GM19467 (cell line): ENCODE data around the gene DESI1.
"Not testable (repeated sequence)": the region's sequence is repeated elsewhere in the genome, so short reads cannot be mapped to it uniquely, and the experiment has no call there.

ENCODE experiments used
- ATAC-seq: cut with Tn5 transposase; IDR thresholded peaks from one replicate; pipeline ENCODE4 v1.9.1; 2021; ENCODE audit warnings: mild to moderate bottlenecking, moderate library complexity; ENCODE audit not compliant: unreplicated experiment

The DESI1 gene

GRCh38 chr22:41636467-41636866 lies 15.6 kb upstream of the DESI1 start:
- ATAC-seq: no peak

- not testable (repeated sequence) for ATAC-seq
Measured at GRCh38 chr22:41634610-41635009, 13.8 kb upstream of the DESI1 start.

DNA sequence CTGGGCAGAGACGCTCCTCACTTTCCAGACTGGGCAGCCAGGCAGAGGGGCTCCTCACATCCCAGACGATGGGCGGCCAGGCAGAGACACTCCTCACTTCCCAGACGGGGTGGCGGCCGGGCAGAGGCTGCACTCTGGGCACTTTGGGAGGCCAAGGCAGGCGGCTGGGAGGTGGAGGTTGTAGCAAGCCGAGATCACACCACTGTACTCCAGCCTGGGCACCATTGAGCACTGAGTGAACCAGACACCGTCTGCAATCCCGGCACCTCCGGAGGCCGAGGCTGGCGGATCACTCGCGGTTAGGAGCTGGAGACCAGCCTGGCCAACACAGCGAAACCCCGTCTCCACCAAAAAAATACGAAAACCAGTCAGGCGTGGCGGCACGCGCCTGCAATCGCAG lies 10.8 kb upstream of the DESI1 start:
- ATAC-seq: not testable (repeated sequence)

DNA sequence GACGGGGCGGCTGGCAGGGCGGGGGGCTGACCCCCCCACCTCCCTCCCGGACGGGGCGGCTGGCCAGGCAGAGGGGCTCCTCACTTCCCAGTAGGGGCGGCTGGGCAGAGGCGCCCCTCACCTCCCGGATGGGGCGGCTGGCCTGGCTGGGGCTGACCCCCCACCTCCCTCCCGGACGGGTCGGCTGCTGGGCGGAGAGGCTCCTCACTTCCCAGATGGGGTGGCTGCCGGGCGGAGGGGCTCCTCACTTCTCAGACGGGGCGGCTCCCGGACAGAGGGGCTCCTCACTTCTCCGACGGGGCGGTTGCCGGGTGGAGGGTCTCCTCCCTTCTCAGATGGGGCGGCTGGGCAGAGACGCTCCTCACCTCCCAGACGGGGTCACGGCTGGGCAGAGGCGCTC lies 10.3 kb upstream of the DESI1 start:
- not testable (repeated sequence) for ATAC-seq

- ATAC-seq: no peak
Measured at GRCh38 chr22:41625577-41625976, 4.7 kb upstream of the DESI1 start.

GRCh38 chr22:41621911-41622179 lies 1.0 kb upstream of the DESI1 start:
- no peak for ATAC-seq

- peak; percentile 72 for ATAC-seq
Measured at GRCh38 chr22:41621099-41621910, 462 bp upstream of the DESI1 start, which contains the start of gene XRCC6. XRCC6 (plus strand) TSS chr22:41621295; CDS start chr22:41622005, 710 bp downstream.

- ATAC-seq: no peak
Measured at GRCh38 chr22:41619979-41620588, 759 bp downstream of the DESI1 start.

- ATAC-seq: no peak
Measured at GRCh38 chr22:41613456-41613855, 7.4 kb downstream of the DESI1 start.

DNA sequence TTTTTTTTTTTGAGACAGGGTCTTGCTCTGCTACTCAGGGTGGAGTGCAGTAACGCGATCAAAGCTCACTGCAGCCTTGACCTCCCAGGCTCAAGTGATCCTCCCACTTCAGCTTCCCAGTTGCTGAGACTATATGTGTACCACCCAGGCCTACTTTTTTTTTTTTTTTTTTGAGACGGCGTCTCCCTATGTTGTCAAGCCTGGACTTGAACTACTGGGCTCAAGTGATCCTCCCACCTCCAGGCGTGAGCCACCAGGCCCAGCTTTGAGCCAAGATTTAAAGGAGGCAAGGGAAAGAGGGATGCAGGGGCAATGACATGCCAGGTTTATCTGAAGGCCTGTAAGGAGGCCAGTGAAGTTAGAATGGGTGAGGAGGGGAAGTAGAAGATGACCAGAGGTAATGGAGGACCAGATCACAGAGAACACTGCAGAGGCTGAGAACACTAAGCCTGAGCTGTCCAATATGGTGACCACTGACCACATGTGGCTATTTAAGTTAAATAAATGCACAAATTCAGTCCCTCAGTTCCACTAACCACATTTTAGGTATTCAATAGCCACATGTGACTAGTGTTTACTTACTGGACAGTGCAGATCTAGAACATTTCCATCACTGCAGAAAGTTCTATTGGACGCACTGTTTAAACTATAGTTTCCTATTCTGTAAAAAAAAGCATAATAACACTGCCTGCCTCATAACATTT lies 8.1 kb downstream of the DESI1 start:
- no peak for ATAC-seq

DNA sequence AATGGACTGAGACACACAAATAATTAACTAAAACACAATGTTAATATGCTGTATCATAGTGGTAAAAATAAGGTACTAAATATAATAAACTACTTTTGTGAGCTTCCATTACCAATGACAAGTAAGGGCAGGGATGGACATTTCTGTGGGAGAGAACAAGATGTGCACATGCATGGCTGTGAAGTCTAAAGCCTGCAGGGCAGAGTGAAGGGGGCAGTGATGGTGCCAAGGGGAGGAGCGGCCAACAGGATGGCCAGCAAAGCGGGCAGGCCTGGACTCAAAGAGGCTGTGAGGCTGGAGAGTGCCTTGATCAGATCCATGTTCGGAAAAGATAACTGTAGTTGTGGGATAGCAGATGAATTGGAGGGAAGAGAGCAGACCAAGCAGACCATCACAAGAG lies 12.5 kb downstream of the DESI1 start:
- no peak for ATAC-seq

DNA sequence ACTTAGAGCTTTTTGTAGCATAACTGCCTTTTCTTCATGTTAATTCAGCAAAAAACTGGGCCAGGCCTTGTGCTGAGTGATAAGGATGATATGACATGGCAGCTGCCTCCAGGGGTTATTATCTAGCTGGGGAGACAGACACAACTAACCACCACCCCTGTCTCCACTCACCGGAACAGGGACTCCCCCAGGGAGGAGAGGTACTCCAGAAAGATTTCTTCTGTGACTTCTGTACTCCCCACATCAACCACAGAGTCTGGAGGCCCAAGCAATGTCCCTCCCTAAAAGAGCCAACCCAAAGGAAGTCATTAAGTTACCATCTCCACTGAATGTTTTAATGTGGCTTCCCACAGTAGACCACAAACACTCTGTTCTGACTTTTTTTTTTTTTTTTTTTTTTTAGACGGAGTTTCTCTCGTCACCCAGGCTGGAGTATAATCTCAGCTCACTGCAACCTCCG lies 16.9 kb downstream of the DESI1 start:
- no peak for ATAC-seq

DNA sequence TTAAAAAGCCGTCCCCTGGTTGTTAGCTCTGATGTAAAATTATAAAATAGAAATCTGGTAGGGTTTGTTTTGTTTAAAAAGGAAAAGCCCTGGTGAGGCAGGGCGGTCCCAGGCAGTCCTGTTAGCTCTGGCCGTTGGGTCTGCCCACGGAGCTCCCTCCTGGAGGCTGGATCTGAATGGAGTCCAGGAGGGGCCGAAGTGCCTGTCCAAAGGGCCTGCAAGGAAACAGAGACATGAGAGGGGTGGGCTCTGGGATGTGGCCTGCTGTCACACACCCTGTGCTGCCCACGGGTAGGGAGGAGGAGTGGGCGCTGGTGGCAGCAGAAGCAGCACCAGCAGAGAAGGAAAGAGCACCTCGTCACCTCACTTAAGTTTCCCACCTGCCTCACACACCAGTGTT lies 19.9 kb downstream of the DESI1 start:
- ATAC-seq: no peak

DNA sequence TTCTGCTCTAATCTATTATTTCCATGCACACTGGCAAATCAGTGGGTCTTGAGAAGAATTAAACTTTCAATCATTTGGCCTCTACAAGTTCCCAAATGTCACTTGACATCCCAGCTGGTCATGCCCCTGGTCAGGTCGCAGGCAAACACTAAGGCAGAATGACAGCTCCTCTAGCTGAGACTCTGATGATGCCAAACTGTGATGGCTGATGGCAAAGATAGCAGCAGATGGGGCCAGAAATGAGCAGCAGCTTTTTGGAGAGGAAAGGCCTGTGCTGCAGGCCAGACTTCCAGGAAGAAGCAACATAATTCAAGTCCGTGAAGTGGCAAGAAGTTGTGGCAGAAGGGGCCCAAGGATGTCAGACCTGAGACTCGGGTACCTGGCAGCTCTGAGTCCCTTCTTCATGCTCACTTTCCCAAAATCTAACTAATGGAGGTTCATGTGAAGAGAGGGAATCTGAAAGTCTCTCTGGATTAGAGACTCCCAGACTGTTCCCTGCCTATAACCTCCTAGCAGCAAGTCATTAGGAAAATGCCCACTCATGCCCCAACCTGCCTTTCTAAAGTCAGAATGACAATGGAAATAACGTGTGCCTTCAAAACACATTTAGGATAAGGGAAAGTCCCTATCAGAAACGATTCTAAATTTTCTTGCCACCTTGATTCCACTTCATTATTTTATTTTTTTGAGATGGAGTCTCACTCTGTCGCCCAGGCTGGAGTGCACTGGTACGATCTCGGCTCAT lies 21.8 kb downstream of the DESI1 start:
- no peak for ATAC-seq

DNA sequence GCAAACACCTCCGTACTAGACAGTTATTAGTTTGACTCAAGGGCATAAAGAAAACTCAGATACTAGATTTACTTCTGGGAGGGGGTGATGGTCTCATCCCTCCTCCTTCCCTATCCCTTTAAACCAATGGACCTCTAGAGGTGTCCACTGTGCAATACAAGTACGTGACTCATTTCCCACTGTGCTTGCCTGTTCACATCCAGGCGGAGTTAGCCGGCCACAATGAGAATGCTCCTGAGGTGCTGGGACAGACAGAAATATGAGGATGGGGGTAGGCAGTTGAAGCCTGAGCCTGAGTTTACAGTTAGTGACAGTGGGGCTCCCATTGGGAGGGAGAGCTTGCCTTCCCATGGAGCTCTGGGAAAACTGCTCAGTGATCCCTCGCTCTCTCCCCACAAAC lies 22.8 kb downstream of the DESI1 start:
- no peak for ATAC-seq

DNA sequence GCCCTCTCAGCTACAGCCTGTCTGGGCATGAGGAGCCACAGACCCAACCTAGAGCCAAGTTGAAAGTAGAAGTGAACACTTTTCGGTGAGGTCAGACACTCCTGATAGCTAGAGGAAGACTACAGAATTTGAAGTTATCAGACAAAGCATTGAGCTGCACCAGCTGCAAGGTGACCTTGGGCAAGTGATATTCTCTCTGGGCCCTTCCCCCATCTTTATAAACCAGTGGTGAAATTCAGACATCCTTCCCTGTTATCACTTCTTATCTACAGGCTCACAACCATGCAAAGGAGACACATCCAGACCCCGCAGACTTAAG lies 23.2 kb downstream of the DESI1 start:
- ATAC-seq: no peak

- ATAC-seq: no peak
Measured at GRCh38 chr22:41596776-41597634, 23.8 kb downstream of the DESI1 start.

GRCh38 chr22:41595703-41596102 lies 25.1 kb downstream of the DESI1 start:
- ATAC-seq: no peak

DNA sequence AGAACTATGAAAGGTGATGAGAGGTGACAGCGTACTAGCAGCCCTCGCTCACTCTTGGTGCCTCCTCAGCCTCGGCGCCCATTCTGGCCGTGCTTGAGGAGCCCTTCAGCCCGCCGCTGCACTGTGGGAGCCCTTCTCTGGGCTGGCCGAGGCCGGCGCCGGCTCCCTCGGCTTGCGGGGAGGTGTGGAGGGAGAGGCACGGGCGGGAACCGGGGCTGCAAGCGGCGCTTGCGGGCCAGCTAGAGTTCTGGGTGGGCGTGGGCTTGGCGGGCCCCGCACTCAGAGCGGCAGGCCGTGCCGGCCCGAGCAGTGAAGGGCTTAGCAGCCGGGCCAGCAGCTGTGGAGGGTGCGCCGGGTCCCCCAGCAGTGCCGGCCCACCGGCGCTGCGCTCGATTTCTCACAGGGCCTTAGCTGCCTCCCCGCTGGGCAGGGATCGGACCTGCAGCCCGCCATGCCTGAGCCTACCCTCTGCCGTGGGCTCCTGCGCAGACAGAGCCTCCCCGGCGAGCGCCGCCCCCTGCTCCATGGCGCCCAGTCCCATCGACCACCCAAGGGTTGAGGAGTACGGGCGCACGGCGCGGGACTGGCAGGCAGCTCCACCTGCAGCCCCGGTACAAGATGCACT lies 27.4 kb downstream of the DESI1 start:
- ATAC-seq: not testable (repeated sequence)
